ENCODE results near the gene ALKBH6. TPM values are rescaled to one million over a fixed set of nuclear protein-coding genes. Genes with fewer than 3 reads are reported as not detected.
"Not testable (repeated sequence)": the region's sequence is repeated elsewhere in the genome, so short reads cannot be mapped to it uniquely, and the experiment has no call there.

ALKBH6 gene
- total RNA-seq, 1 experiment from 2014 or later: 64.6 TPM

- DNase-seq (ENCODE audit: low read depth): no peak
Observed at GRCh38 chr19:35992907-35993765, 20.9 kb downstream of the ALKBH6 start.

DNA sequence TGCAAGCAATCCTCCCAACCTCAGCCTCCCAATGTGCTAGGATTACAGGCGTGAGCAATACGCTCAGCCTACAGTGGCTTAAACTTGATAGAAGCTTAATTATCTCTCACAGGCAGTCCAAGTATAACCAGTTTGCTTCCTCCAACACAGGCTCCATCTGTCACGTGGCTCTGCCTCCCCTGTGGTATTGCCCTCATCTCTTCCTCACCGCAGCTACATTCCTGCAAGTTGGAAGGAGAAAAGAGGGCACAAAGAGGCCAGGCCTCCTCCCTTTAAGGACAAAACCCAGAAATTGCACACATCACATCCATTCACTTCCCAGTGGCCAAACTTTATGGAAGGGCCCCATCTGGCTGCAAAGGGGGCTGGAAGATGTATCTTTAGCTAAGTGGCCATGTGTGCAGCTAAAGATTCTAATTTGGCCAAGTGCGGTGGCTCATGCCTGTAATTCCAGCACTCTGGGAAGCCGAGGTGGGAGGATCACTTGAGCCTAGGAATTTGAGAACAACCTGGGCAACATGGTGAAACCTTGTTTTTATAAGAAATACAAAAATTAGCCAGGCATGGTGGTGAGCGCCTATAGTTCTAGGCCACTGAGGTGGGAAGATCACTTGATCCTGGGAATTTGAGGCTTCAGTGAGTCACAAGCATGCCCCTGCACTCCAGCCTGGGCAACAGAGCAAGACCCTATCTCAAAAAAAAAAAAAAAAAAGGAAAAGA lies 22.1 kb downstream of the ALKBH6 start:
- DNase-seq (ENCODE audit: low read depth): peak; percentile 67

DNA sequence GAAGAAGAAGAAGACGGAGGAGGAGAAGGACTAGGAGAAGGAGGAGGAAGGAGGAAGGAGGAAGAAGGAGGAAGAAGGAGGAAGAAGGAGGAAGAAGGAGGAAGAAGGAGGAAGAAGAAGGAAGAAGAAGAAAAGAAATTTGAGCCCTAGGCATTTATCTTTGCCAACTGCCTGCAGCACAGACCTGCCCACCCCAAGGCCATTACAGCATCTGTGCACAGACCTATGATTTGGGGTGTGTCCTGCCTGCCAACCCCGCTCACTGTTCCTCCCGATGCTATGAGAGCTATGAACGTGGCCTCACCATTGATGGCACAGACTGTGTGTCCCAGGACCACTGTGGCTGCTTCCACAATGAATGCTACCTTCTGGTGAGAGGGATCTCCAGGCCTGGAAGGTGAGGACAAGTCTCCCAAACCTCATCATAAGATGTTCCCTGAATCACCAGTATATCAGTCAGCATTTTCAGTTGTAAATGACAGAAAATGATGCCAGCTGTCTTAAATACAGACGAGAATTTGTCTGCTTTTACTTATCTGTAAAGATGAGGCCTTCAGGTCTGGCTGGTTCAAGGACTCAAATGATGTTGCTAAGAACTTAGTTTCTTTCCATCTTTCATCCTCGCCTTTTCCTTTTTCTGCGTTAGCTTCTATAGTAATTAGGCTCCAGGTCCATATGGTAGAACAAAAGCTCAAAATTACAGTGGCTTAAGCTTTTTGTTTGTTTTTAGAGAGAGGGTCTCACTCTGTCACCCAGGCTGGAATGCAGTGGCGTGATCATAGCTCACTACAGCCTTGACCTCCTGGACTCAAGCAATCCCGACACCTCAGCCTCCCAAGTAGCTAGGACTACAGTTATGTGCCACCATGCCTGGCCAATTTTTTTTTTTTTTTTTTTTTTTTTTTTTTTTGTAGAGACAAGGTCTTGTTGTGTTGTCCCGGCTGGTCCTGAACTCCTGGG lies 23.0 kb downstream of the ALKBH6 start:
- no peak for DNase-seq (ENCODE audit: low read depth)

DNA sequence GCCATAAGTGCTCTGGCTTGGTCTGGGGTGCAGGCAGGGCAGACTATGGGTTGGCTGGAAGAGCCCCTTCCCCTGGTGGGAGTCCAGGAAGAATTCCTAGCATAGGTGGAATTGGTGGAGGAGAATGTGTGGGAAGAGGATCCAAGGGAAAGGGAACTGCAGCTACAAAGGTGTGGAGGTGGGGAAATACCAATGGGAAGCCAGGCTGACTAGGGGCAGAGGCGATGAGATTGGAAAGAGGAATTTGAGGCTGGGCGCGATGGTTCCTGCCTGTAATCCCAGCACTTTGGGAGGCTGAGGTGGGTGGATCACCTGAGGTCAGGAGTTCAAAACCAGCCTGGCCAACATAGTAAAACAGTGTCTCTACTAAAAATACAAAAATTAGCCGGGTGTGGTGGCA lies 23.9 kb downstream of the ALKBH6 start:
- DNase-seq (ENCODE audit: low read depth): no peak

- no peak for DNase-seq (ENCODE audit: low read depth)
Observed at GRCh38 chr19:35988824-35989223, 25.2 kb downstream of the ALKBH6 start.

GRCh38 chr19:35987571-35987896 lies 26.5 kb downstream of the ALKBH6 start:
- no peak for DNase-seq (ENCODE audit: low read depth)

- peak; percentile 15 for DNase-seq (ENCODE audit: low read depth)
Observed at GRCh38 chr19:35986664-35987570, 27.1 kb downstream of the ALKBH6 start.

DNA sequence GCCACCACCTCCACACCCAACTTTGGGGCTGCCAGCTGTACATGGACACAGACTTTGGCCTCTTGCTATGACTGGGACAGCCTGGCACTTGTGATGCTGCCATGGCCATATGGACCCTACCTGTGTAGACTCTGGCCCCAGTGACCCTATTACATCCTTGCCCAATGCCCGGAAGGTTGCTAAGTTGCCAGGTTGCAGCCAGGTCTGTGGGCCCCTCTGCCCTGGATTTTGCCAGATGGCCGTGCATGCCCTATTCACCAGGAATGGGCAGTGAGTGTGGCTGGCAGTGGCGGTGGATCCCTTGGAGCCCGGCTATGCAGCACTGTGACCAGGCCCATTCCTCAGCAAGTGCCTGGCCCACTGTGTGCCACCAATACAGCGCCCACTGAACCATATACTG lies 27.9 kb downstream of the ALKBH6 start:
- no peak for DNase-seq (ENCODE audit: low read depth)

DNA sequence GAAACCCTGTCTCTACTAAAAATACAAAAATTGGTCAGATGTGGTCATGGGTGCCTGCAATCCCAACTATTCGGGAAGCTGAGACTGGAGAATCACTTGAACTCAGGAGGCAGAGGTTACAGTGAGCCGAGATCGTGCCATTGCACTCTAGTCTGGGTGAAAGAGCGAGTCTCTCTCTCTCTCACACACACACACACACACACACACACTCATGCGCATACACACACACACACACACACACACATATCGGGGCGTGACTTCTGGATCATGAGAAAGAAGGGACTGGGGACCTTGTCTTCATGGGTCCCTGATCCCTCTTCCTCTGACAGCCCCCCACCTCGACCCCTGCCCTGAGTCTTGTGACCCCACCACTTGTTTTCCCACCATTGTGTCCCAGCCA lies 30.8 kb downstream of the ALKBH6 start:
- no peak for DNase-seq (ENCODE audit: low read depth)

- not testable (repeated sequence) for DNase-seq (ENCODE audit: low read depth)
Observed at GRCh38 chr19:35980997-35981396, 33.0 kb downstream of the ALKBH6 start.

DNA sequence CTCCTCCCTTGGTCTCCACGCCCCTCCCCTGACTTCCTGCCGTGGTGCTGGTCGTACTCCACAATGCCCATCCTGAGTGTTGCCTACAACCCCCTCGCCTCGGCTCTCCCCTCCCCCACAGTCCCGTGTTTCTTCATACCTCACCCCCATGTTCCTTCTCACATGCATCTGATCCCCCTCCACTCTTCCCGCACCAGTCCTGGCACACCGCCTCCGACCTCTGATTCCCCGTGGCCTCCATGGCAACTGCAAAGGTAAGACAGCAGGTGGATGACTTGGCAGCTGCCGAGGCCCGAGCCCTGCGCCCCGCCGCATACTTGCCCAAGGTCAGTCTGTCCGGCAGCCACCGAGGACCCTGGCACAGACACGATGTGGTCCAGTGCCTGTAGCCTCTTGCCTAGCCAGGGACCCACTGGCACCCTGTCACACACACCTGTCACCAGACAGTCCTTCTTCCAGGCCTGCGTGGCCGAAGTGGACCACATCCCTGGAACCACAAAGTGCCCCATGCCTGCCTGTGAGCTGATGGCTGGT lies 35.1 kb downstream of the ALKBH6 start:
- no peak for DNase-seq (ENCODE audit: low read depth)

DNA sequence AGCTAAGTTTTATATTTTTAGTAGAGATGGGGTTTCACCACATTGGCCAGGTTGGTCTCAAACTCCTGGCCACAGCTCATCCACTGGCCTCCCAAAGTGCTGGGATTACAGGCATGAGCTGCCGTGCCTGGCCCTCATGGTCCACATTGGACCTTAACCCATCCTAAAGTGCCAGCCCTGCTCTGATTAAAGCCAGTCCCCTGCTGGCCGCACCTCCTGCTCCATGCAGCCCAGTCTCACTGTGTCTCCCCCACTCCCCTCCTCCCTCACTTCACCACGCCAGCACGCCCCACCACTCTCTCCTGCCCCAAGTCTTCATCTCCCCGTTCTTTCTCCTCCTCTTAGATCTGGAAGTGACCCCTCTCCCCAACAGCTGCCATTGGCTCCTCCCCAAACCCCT lies 35.7 kb downstream of the ALKBH6 start:
- no peak for DNase-seq (ENCODE audit: low read depth)

- DNase-seq (ENCODE audit: low read depth): no peak
Observed at GRCh38 chr19:35977446-35978222, 36.4 kb downstream of the ALKBH6 start.

- DNase-seq (ENCODE audit: low read depth): peak; percentile 33
Observed at GRCh38 chr19:35975608-35976214, 38.3 kb downstream of the ALKBH6 start.

DNA sequence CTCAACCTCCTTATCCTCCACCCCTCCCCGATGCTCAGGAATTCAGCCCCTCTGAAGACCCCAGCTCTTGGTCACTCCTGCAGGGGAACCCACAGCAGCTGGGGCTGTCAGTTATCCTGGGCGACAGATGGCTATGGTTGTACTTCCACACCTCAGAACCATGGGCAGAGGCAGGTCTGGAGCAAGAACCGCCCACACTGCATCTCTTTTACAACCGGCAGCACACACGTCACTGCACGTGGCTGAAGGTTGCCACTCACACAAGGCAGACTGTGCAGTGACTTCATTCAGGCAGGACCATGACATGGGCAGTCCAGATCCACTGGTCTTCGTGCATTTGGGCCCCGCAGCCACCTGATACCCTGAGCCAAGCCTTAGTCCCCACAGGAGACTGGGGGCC lies 40.5 kb downstream of the ALKBH6 start:
- DNase-seq (ENCODE audit: low read depth): peak; percentile 7

DNA sequence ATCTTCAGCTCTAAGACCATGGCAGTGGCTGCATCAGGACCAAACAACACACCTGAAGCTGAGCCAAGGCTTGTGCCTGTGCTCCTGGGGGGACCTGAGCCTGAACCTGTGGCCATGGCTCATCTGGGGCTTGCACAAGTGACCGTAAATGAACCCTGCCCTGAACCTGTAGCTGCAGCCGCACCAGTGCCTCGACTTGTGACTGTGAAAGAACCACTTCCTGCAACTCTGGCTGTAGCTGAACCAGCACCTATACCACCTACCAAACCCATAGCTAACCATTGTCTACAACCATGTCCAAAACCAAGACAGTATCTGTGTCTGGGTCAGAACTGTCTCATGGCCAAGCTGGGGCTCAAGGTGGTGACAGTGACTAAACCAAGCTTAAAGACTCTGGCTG lies 47.2 kb downstream of the ALKBH6 start:
- no peak for DNase-seq (ENCODE audit: low read depth)

- DNase-seq (ENCODE audit: low read depth): peak; percentile 37
Observed at GRCh38 chr19:35963514-35963913, 50.5 kb downstream of the ALKBH6 start.

DNA sequence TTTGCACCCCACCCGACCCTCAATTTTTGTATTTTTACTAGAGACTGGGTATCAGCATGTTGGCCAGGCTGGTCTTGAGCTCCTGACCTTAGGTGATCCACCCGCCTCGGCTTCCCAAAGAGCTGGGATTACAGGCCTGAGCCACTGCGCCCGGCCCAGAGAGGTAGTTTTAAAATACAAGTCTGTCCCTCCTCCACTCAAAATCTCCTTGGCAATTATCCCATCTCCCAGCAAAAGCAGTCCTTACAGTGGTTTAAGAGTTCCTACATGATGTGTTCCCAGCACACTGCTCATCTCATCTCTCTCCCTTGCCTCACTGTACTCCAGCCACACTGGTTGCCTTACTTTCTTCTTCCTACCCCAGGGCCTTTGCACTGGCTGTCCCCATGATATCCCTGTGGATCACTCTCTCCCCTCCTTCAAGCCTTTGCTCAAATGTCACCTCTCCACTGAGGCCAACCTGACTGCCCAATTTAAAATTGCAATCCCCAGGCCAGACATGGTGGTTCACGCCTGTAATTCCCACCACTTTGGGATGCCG lies 53.5 kb downstream of the ALKBH6 start:
- DNase-seq (ENCODE audit: low read depth): no peak

GRCh38 chr19:35959968-35960320 lies 54.1 kb downstream of the ALKBH6 start:
- DNase-seq (ENCODE audit: low read depth): no peak
